Renal cortical epithelial cell (primary cell): ENCODE measurements around the gene MTURN. TPM values are rescaled to one million over a fixed set of nuclear protein-coding genes. Genes with fewer than 3 reads are reported as not detected.
"Not testable (repeated sequence)": the region's sequence is repeated elsewhere in the genome, so short reads cannot be mapped to it uniquely, and the experiment has no call there.

ENCODE experiments used
- DNase-seq: peaks from one replicate; pipeline ENCODE4 v3.0.0-alpha.2; 2011; ENCODE audit warnings: low read depth
- total RNA-seq: library from RNA; depleted of rRNA; stranded (reverse); fragments of >200 nt; gene quantifications from 2 replicates; pipeline ENCODE4 v1.2.3, GENCODE V29; 2014

MTURN gene
- total RNA-seq, 1 donor from 2014 or later = 19.4 TPM

- peak; percentile 27 for DNase-seq
These were observed 44.1 kb downstream of the MTURN start for GRCh38 chr7:30178748-30179436.

GRCh38 chr7:30180718-30181117, 45.9 kb downstream of the MTURN start:
- no peak for DNase-seq

- no peak for DNase-seq
These were observed 46.4 kb downstream of the MTURN start for GRCh38 chr7:30181211-30181610.

GRCh38 chr7:30181736-30182522, 47.1 kb downstream of the MTURN start:
- DNase-seq = no peak

GRCh38 chr7:30182814-30183213, 48.0 kb downstream of the MTURN start:
- DNase-seq = no peak

GRCh38 chr7:30183749-30184369, 49.1 kb downstream of the MTURN start:
- no peak for DNase-seq

- peak; percentile 23 for DNase-seq
These were observed 50.2 kb downstream of the MTURN start for GRCh38 chr7:30184791-30185487.

- no peak for DNase-seq
These were observed 50.7 kb downstream of the MTURN start for GRCh38 chr7:30185496-30185895.

GRCh38 chr7:30186725-30187124, 51.9 kb downstream of the MTURN start:
- DNase-seq = no peak

- no peak for DNase-seq
These were observed 52.7 kb downstream of the MTURN start for GRCh38 chr7:30187513-30187912.

- not testable (repeated sequence) for DNase-seq
These were observed 53.6 kb downstream of the MTURN start for GRCh38 chr7:30188381-30188780.

- no peak for DNase-seq
These were observed 54.0 kb downstream of the MTURN start for GRCh38 chr7:30188811-30189210.

- DNase-seq = no peak
These were observed 57.0 kb downstream of the MTURN start for GRCh38 chr7:30191809-30192208.

- no peak for DNase-seq
These were observed 58.7 kb downstream of the MTURN start for GRCh38 chr7:30193336-30193943.

GRCh38 chr7:30196408-30196807, 61.6 kb downstream of the MTURN start:
- no peak for DNase-seq

- no peak for DNase-seq
These were observed 62.7 kb downstream of the MTURN start for GRCh38 chr7:30197438-30197837.

- no peak for DNase-seq
These were observed 64.5 kb downstream of the MTURN start for GRCh38 chr7:30199271-30199670.

GRCh38 chr7:30200591-30200990, 65.8 kb downstream of the MTURN start:
- no peak for DNase-seq

- no peak for DNase-seq
These were observed 66.4 kb downstream of the MTURN start for GRCh38 chr7:30201161-30201666.

- no peak for DNase-seq
These were observed 67.1 kb downstream of the MTURN start for GRCh38 chr7:30201921-30202320.

- no peak for DNase-seq
These were observed 67.9 kb downstream of the MTURN start for GRCh38 chr7:30202671-30203070.

- peak; percentile 88 for DNase-seq
These were observed 71.7 kb downstream of the MTURN start for GRCh38 chr7:30206491-30206890.
